ENCODE measurements around the gene GRIK1. TPM values are rescaled to one million over a fixed set of nuclear protein-coding genes. Genes with fewer than 3 reads are reported as not detected.

The GRIK1 gene
- total RNA-seq, 1 experiment from 2014 or later, result not detected

GRCh38 chr21:29645666-29646553 is 293.9 kb downstream of the GRIK1 start:
- no peak for DNase-seq (ENCODE audit: low read depth)

- DNase-seq (ENCODE audit: low read depth), result no peak
These were observed 296.5 kb downstream of the GRIK1 start for GRCh38 chr21:29643289-29643688.

GRCh38 chr21:29642551-29643245 is 297.1 kb downstream of the GRIK1 start:
- no peak for DNase-seq (ENCODE audit: low read depth)

- no peak for DNase-seq (ENCODE audit: low read depth)
These were observed 297.9 kb downstream of the GRIK1 start for GRCh38 chr21:29641635-29642550.

GRCh38 chr21:29641001-29641634 is 298.7 kb downstream of the GRIK1 start:
- no peak for DNase-seq (ENCODE audit: low read depth)

GRCh38 chr21:29640080-29640508 is 299.7 kb downstream of the GRIK1 start:
- DNase-seq (ENCODE audit: low read depth), result no peak

GRCh38 chr21:29639366-29640079 is 300.3 kb downstream of the GRIK1 start:
- no peak for DNase-seq (ENCODE audit: low read depth)

- DNase-seq (ENCODE audit: low read depth), result no peak
These were observed 301.0 kb downstream of the GRIK1 start for GRCh38 chr21:29638761-29639327.

- DNase-seq (ENCODE audit: low read depth), result no peak
These were observed 301.7 kb downstream of the GRIK1 start for GRCh38 chr21:29638138-29638537.

GRCh38 chr21:29637553-29637952 is 302.2 kb downstream of the GRIK1 start:
- no peak for DNase-seq (ENCODE audit: low read depth)

- DNase-seq (ENCODE audit: low read depth), result no peak
These were observed 302.7 kb downstream of the GRIK1 start for GRCh38 chr21:29637134-29637533.

- no peak for DNase-seq (ENCODE audit: low read depth)
These were observed 305.4 kb downstream of the GRIK1 start for GRCh38 chr21:29634418-29634817.

GRCh38 chr21:29633756-29634155 is 306.0 kb downstream of the GRIK1 start:
- DNase-seq (ENCODE audit: low read depth), result no peak

GRCh38 chr21:29630441-29630840 is 309.4 kb downstream of the GRIK1 start:
- DNase-seq (ENCODE audit: low read depth), result no peak

GRCh38 chr21:29627905-29628304 is 311.9 kb downstream of the GRIK1 start:
- DNase-seq (ENCODE audit: low read depth), result no peak

- no peak for DNase-seq (ENCODE audit: low read depth)
These were observed 312.9 kb downstream of the GRIK1 start for GRCh38 chr21:29626801-29627470.

- DNase-seq (ENCODE audit: low read depth), result no peak
These were observed 313.8 kb downstream of the GRIK1 start for GRCh38 chr21:29625990-29626389.

GRCh38 chr21:29624776-29625175 is 315.0 kb downstream of the GRIK1 start:
- DNase-seq (ENCODE audit: low read depth), result no peak

- no peak for DNase-seq (ENCODE audit: low read depth)
These were observed 318.3 kb downstream of the GRIK1 start for GRCh38 chr21:29621525-29621924.

Data from LHCN-M2 (cell line).